Activated CD8-positive, alpha-beta memory T cell treated with anti-CD3 and anti-CD28 coated beads, Interleukin-2, amount 10 ng/mL, durations not matched to agents 7 days and 5 days (primary cell): Measurements from ENCODE around the gene MCC. TPM values are rescaled to one million over a fixed set of nuclear protein-coding genes. Genes with fewer than 3 reads are reported as not detected.

Experiments used
- ATAC-seq: fragments of 150-1000 bp; cut with Tn5 transposase; one replicate; pipeline ENCODE4 v1.10.0; 2021; ENCODE audit warnings: moderate library complexity
- CTCF ChIA-PET: fragments of 350-600 bp; sonication (Branson Sonifier 250); formaldehyde crosslinking; loops from one replicate; lab custom pipeline; 2021; ENCODE audit warnings: antibody characterized with exemption; lab: Charles Lee
- DNase-seq: peaks from one replicate; pipeline ENCODE4 v3.0.0-alpha.2; 2020
- H3K27ac Mint-ChIP-seq: one replicate; pipeline ENCODE4 v1.8.0; 2021; ENCODE audit warnings: mild to moderate bottlenecking, mixed read lengths
- H3K27me3 Mint-ChIP-seq: one replicate; pipeline ENCODE4 v1.8.0; 2021; ENCODE audit warnings: mixed read lengths
- H3K36me3 Mint-ChIP-seq: one replicate; pipeline ENCODE4 v1.8.0; 2021; ENCODE audit warnings: mild to moderate bottlenecking, mixed read lengths
- H3K4me1 Mint-ChIP-seq: one replicate; pipeline ENCODE4 v1.8.0; 2021; ENCODE audit warnings: mixed read lengths
- H3K4me3 Mint-ChIP-seq: one replicate; pipeline ENCODE4 v1.8.0; 2021; ENCODE audit warnings: mild to moderate bottlenecking, moderate library complexity, mixed read lengths
- H3K9me3 Mint-ChIP-seq: one replicate; pipeline ENCODE4 v1.8.0; 2022; ENCODE audit warnings: low read depth, mixed read lengths
- total RNA-seq, 2 experiments: library from RNA; stranded (reverse); gene quantifications; one replicate each; pipeline ENCODE4 v1.2.3, GENCODE V29; 2021

MCC gene
- total RNA-seq, 2 experiments from 2014 or later: 7.4 to 7.5 TPM

DNA sequence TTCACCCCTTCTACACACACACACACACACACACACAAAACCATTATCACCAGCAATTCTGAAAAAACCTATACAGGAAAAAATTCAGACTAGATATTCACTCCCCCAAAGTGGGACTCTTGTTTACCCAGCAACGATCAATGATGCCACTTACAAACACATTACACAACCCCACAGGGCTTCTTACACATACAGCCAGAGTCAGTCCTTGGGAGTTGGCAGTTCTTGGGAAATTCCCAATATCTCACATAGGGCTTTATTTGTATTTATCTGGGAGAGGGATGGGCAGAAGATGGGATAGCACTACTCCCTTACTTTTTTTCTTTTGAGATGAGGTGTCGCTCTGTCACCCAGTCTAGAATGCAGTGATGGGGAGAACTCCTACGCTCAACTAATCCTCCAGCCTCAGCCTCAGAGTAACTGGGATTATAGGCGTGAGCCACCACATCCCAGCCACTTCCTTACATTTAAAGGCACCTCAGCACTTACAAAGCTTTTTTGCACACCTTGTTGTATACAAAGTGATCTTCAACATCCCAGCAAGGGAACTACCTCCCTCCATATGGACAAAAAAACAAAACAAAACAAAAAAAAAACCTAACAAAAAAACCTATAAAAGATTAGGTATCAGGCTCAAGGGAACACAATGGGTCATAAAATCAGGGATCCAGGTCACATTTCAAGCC, 221.9 kb downstream of the MCC start:
- ATAC-seq: no peak
- no peak overlapping the region for H3K4me3 Mint-ChIP-seq
- H3K27ac Mint-ChIP-seq: no peak overlapping the region
- no peak for DNase-seq
- H3K4me1 Mint-ChIP-seq: peaks cover 6% of the 10 kb centered on the region
- H3K36me3 Mint-ChIP-seq: no peaks in the 10 kb centered on the region
- H3K9me3 Mint-ChIP-seq: no peaks in the 10 kb centered on the region
- H3K27me3 Mint-ChIP-seq: peaks cover 2% of the 10 kb centered on the region
- CTCF ChIA-PET: no interaction called here

DNA sequence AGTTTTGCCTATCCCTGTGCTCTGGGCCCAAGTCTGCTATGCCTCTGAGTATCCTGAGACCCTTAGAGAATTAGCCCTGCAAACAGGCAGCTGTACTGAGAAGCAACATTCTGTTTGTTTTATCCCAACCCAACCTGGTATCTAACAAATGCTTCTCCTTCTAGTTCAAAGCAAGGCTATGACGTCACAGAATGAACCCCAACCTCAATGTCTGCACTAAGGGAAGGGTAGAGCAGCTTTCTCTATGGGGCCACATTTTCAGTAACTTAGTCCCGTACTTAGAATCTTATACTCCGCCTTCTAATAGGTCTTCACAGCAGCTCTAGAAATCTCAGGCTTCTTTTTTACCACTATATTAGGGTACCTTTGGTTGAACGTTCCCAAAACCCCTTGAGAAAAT, 223.1 kb downstream of the MCC start:
- peaks cover 2% of the 10 kb centered on the region for H3K27me3 Mint-ChIP-seq
- ATAC-seq: no peak
- CTCF ChIA-PET: no interaction called here
- H3K4me1 Mint-ChIP-seq: peaks cover 6% of the 10 kb centered on the region
- no peak overlapping the region for H3K4me3 Mint-ChIP-seq
- H3K36me3 Mint-ChIP-seq: no peaks in the 10 kb centered on the region
- H3K27ac Mint-ChIP-seq: no peak overlapping the region
- DNase-seq: no peak
- no peaks in the 10 kb centered on the region for H3K9me3 Mint-ChIP-seq

DNA sequence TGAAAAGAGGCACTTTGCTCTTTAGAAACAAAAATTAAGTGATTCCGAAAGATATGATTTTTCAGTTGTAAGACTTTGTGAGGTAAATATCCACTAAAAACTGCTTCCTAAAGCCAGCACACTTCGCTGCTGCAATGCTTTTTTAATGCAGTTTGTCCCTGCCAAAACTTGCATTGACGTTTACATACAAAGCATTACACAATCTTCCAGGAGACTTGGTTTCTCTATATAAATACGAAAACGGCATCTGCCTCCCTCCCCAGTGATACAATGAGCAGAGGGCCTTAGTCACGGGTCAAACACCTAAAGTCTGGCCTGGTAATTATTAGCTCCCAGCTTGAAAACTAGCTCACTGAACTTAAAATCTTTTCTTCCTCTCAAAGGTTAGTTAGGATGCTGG, 224.2 kb downstream of the MCC start:
- CTCF ChIA-PET: no interaction called here
- no peak for ATAC-seq
- no peaks in the 10 kb centered on the region for H3K4me1 Mint-ChIP-seq

DNA sequence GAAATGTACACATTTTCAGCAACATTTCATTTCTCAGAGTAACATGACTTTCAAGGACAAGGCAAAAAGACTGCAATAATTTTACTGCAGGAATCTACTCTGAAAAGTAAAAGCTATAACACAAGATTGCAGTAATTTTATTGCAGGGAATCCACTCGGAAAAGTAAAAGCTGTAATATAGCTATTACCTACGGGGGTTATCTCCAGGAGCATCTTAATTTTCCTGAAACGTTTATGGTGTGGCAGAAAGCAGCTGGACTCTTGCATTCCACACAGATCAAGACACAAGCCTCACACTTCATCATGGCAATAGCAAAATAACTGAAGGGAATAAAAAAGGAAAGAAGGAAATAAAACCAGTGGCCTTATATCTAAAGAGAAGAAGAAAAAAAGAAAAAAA, 224.7 kb downstream of the MCC start:
- CTCF ChIA-PET: no interaction called here
- no peak overlapping the region for H3K4me3 Mint-ChIP-seq

More for the DNA sequence above, 224.2 kb downstream of the MCC start:
- Mint-ChIP-seq H3K27ac (no peak overlapping the region), H3K27me3 (peaks cover 2% of the 10 kb centered on the region), H3K4me3 (no peak overlapping the region), H3K9me3 (no peaks in the 10 kb centered on the region), H3K36me3 (no peaks in the 10 kb centered on the region)
- DNase-seq: no peak

DNA sequence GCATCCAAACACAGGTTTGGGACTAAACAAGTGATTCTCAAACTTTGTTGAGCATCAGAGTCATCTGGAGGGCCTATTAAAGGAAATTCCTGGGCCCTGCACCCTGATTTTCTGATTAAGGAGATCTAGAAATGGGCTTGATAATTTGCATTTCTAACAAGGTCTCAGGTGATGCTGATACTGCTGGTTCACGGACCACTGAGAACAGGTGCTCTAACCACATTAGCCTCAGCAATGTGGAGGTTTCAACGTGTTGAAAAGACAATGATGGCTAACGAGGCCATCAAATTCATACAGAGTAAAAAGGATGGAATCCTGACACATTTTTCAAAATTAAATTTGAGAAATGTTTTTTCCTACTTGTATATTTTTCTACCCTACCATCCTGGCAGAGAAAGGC, 225.6 kb downstream of the MCC start:
- no peaks in the 10 kb centered on the region for H3K4me1 Mint-ChIP-seq
- no peak overlapping the region for H3K27ac Mint-ChIP-seq
- H3K27me3 Mint-ChIP-seq: peaks cover 2% of the 10 kb centered on the region
- no peak overlapping the region for H3K4me3 Mint-ChIP-seq
- no peaks in the 10 kb centered on the region for H3K9me3 Mint-ChIP-seq
- ATAC-seq (no peak), DNase-seq (no peak)
- no peaks in the 10 kb centered on the region for H3K36me3 Mint-ChIP-seq
- CTCF ChIA-PET: no interaction called here

More for the DNA sequence above, 224.7 kb downstream of the MCC start:
- H3K9me3 Mint-ChIP-seq: no peaks in the 10 kb centered on the region
- DNase-seq (no peak), ATAC-seq (no peak)
- H3K4me1 Mint-ChIP-seq: no peaks in the 10 kb centered on the region
- H3K27ac Mint-ChIP-seq: no peak overlapping the region
- H3K27me3 Mint-ChIP-seq: peaks cover 2% of the 10 kb centered on the region
- no peaks in the 10 kb centered on the region for H3K36me3 Mint-ChIP-seq

DNA sequence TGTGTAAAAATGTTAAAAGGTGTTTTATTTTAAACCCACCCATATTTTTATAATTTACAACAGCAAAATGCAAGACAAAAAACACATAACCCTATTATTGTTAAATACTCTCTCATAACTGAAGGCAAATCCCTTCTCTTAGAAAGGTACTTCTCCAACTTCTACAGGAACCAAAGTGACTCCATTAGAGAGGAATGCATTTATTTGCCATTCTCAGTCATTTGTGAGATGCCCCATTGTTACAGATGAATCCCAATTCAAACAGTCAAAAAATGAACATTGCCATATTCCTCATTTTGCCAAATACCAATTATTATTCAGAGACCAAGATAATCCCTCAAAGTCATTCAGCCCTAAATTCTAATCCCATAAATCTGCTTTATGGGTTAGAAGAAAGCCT, 229.2 kb downstream of the MCC start:
- peaks cover 4% of the 10 kb centered on the region for H3K27me3 Mint-ChIP-seq
- H3K9me3 Mint-ChIP-seq: no peaks in the 10 kb centered on the region
- H3K27ac Mint-ChIP-seq: no peak overlapping the region
- no peaks in the 10 kb centered on the region for H3K4me1 Mint-ChIP-seq
- CTCF ChIA-PET: no interaction called here
- no peaks in the 10 kb centered on the region for H3K36me3 Mint-ChIP-seq
- no peak for DNase-seq
- no peak for ATAC-seq
- no peak overlapping the region for H3K4me3 Mint-ChIP-seq

DNA sequence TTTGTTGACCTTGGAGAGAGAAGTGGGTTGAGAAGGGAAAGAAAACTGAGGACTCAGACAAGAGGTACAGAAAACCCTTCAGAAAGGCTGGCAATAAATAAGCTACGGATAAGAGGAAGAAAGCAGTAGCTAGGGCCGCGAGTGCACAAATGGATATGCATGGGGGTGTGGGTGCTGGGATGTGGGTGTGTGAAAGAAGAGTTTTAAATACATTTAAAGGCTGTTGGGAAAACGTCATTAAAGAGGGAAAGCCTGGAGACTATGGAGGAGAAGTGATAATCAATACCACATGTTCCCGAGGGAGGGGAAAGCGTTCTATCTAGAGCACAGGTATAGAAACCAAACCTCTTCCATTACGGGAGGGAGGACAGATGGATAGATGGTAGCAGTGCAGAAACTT, 230.7 kb downstream of the MCC start:
- DNase-seq: no peak
- CTCF ChIA-PET: no interaction called here
- Mint-ChIP-seq H3K36me3 (no peaks in the 10 kb centered on the region), H3K27ac (no peak overlapping the region), H3K9me3 (no peaks in the 10 kb centered on the region), H3K4me1 (no peaks in the 10 kb centered on the region), H3K27me3 (peaks cover 7% of the 10 kb centered on the region), H3K4me3 (no peak overlapping the region)
- ATAC-seq: no peak

DNA sequence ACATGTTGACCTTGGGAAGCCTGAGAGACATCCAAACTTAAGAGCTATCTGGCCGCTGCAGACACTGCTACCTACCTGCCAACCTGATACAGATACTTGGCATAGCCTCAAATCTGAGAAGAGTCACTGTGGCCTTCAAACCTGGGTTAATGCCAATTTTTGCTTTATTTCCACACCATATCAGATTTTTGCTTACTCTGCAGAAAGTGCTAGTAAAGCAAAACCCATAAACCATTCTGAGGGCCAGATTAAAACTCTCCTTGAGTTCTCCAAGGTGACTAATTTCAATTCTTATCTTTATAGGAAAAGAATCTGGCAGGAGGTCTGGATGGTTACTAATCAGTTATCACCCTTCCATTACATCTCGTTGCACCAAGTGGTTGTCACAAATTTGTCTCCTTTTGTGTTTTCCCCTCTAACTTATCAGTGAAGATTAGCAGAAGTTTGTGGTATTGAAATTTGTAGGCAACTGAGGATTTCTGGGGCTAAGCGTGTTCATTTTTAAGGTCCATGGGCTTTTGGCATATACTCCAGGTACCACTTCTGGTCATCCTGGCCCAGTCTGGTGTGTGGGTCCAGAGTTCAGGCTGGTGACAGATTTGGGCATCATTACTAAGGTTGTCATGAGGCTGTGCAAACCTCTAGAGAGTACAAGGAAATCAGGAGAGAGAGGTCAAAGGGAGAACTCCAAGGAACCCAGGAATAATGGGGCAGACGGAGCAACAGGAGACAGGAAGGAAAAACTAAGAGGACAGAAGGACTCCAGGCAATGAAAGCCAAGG, 231.4 kb downstream of the MCC start:
- no peaks in the 10 kb centered on the region for H3K36me3 Mint-ChIP-seq
- ATAC-seq (no peak), DNase-seq (no peak)
- CTCF ChIA-PET: no interaction called here
- H3K9me3 Mint-ChIP-seq: no peaks in the 10 kb centered on the region
- peaks cover 9% of the 10 kb centered on the region for H3K27me3 Mint-ChIP-seq
- no peak overlapping the region for H3K27ac Mint-ChIP-seq
- no peaks in the 10 kb centered on the region for H3K4me1 Mint-ChIP-seq
- H3K4me3 Mint-ChIP-seq: no peak overlapping the region

DNA sequence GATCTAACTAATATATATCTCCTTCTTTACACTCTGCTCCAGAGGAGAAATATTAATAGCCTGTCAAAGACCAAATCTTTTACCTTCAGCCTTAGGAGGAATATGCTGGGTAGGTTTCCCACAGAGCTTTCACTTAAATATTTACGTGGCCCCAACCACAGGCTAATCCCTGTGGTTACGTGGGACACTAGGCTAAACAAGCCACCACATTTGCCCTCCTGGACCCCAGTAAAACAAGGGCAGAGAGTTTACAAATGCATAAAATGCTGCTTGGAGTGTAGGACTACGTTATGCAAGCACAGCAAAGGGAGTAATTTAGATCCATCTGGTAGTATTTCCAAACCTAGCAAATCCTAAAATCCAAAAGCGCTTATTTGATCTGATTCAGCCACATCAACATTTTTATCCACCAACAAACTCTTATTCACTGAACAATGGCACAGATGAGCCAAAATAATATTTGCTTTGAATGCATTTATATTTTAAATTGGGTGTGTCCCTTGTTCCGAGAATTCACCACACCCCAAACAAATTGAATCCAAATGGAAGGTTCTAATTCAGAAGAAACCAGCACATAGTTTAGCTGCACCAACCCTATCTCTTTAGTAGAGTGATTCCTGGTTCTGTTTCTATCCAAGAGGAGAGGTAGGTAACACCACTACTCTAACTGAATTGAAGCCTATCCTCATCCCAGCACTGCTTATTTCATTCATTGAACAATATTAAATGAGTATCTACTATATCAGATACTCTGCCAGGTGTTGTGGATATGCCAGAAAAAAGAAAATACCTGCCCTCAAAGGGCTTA, 232.5 kb downstream of the MCC start:
- Mint-ChIP-seq H3K27me3 (peaks cover 12% of the 10 kb centered on the region), H3K4me3 (no peak overlapping the region), H3K36me3 (no peaks in the 10 kb centered on the region), H3K9me3 (no peaks in the 10 kb centered on the region), H3K4me1 (no peaks in the 10 kb centered on the region), H3K27ac (no peak overlapping the region)
- no peak for ATAC-seq
- CTCF ChIA-PET: no interaction called here
- DNase-seq: no peak

DNA sequence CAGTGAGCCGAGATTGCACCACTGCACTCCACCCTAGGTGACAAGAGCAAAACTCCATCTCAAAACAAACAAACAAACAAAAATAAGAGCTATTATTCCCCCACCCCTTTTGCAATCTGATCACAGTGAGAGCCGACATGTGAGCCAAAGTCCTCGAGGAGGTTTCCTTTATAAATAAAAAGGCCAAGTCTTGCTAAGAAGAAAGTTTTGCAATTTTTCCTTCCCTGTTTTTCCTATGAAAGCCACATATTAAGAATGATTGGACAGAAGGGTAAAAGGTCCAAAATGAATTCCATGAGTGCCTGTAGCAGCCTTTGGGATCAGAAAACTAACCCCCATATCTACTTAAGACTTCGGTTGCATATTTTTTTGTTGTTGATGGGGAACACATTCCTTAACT, 233.1 kb downstream of the MCC start:
- H3K27ac Mint-ChIP-seq: no peak overlapping the region
- CTCF ChIA-PET: no interaction called here
- no peaks in the 10 kb centered on the region for H3K36me3 Mint-ChIP-seq
- peaks cover 12% of the 10 kb centered on the region for H3K27me3 Mint-ChIP-seq
- no peaks in the 10 kb centered on the region for H3K4me1 Mint-ChIP-seq
- H3K9me3 Mint-ChIP-seq: no peaks in the 10 kb centered on the region
- ATAC-seq: no peak
- no peak for DNase-seq
- no peak overlapping the region for H3K4me3 Mint-ChIP-seq

DNA sequence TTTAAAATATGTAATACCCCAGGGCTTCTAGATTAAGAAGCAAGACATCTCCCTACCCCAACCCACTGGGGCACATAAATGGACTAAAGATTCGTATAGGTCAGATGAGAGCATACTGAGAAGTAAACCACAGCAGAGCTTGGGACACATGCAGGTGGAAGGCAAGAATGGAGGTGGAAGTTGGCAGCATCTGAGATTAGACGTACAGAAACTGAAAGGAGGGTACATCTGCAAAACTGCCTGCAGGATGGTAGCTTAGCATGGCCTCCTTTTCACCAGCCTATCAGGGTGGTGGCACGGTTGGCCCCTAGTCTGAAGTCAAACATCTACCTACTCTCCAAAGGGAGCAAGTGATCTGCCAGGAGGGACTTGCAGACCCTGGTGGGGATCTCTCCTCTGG, 235.2 kb downstream of the MCC start:
- no peak overlapping the region for H3K4me3 Mint-ChIP-seq
- H3K36me3 Mint-ChIP-seq: no peaks in the 10 kb centered on the region
- H3K27ac Mint-ChIP-seq: no peak overlapping the region
- ATAC-seq (no peak), DNase-seq (no peak)
- no peaks in the 10 kb centered on the region for H3K9me3 Mint-ChIP-seq
- H3K27me3 Mint-ChIP-seq: peaks cover 12% of the 10 kb centered on the region
- CTCF ChIA-PET: no interaction called here
- no peaks in the 10 kb centered on the region for H3K4me1 Mint-ChIP-seq

DNA sequence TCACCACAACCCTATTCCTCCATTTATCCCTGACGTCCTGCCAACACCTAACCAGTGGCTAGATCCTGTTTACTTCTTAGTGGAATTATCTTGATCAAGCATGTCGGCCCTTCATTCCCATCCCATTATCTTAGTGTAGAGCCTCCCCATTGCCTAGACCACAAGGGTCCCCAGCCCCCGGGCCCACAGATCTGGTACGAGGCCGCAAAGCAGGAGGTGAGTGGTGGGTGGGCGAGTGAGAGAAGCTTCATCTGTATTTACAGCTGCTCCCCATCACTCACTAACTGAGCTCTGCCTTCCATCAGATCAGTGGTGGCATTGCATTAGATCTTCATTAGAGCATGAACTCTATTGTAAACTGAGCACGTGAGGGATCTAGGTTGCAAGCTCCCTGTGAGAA, 236.2 kb downstream of the MCC start:
- Mint-ChIP-seq H3K27me3 (peaks cover 16% of the 10 kb centered on the region), H3K27ac (no peak overlapping the region), H3K4me3 (no peak overlapping the region), H3K36me3 (no peaks in the 10 kb centered on the region), H3K4me1 (no peaks in the 10 kb centered on the region), H3K9me3 (no peaks in the 10 kb centered on the region)
- CTCF ChIA-PET: no interaction called here
- ATAC-seq (no peak), DNase-seq (no peak)

DNA sequence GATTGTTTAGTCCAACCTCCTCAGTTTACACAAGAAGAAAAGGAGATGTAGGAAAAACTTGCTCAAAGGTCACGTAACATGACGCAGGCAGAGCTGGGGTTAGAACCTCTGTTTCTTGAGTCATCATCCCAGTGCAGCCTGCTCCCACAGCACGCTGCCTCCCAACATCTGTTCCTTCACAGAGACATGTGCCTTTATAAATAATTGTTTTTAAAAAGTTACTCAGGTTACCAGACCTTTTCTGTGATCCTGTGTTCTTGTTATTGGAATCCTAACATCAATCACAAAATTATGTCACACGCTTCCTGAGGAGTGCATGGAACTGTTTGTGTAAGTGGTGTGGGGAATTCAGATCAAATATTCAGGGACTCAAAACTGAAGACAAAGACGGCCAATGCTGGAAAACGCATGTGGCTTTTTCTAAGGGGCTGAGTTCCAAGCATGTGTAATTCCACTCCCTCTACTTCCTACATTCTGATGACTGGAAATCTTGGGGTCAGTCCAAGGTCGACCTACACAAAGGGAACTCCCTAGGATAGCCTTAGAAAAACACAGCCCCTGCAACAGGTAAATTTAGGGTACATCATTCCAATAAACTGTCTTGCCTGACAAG, 237.8 kb downstream of the MCC start:
- H3K27ac Mint-ChIP-seq: no peak overlapping the region
- H3K4me3 Mint-ChIP-seq: no peak overlapping the region
- CTCF ChIA-PET: interaction anchor here (0.6 kb wide), 1 partner anchor 1113 kb away, joined by 6 read pairs; no protein-coding TSS in a partner anchor
- H3K4me1 Mint-ChIP-seq: peaks cover 8% of the 10 kb centered on the region
- H3K9me3 Mint-ChIP-seq: no peaks in the 10 kb centered on the region
- peaks cover 18% of the 10 kb centered on the region for H3K27me3 Mint-ChIP-seq
- ATAC-seq (no peak), DNase-seq (no peak)
- H3K36me3 Mint-ChIP-seq: no peaks in the 10 kb centered on the region
